Fibroblast of pulmonary artery (primary cell): Measurements from ENCODE around the gene ODAD3.

Experiments
- DNase-seq: peaks from one replicate; pipeline ENCODE4 v3.0.0-alpha.2; 2010; ENCODE audit warnings: low read depth
- H3K4me3 ChIP-seq: replicated peaks from 2 replicates; pipeline ENCODE4 v1.5.1; 2011; ENCODE audit warnings: low read depth, mild to moderate bottlenecking, control low read depth, low read length, moderate library complexity
- TF ChIP-seq, protein P1 (sequence below): IDR thresholded peaks from 2 replicates; pipeline ENCODE4 v1.5.1; 2011; ENCODE audit warnings: mild to moderate bottlenecking, control low read depth, low read length, inconsistent platforms; ENCODE audit errors: missing control alignments

Gene ODAD3

DNA sequence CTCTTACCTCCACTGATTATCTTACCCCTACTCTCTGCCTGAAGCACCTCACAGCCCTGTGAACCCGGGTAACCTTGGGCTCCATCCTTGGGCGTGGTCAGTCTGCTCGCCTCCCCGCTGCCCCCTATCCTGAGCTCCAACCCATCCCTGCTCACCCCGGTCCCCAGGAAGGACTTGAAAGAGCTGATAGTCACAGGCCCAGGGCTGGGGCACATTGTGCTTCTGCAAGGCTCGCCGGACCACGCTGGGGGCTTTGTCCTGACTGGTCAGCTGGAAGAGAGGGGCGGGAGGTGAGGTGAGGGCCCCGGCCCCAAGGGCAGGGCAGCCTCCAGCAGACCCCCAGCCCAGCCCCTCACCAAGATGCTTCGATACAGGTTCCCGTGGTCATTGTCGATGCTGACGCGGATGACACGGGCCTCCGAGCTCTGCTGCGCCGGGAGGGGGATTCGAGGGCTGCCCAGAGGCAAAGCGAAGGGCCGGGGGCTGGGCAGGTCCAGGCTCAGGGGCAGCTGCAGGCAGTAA, 37.8 kb downstream of the ODAD3 start:
- TF ChIP-seq, protein P1, sequence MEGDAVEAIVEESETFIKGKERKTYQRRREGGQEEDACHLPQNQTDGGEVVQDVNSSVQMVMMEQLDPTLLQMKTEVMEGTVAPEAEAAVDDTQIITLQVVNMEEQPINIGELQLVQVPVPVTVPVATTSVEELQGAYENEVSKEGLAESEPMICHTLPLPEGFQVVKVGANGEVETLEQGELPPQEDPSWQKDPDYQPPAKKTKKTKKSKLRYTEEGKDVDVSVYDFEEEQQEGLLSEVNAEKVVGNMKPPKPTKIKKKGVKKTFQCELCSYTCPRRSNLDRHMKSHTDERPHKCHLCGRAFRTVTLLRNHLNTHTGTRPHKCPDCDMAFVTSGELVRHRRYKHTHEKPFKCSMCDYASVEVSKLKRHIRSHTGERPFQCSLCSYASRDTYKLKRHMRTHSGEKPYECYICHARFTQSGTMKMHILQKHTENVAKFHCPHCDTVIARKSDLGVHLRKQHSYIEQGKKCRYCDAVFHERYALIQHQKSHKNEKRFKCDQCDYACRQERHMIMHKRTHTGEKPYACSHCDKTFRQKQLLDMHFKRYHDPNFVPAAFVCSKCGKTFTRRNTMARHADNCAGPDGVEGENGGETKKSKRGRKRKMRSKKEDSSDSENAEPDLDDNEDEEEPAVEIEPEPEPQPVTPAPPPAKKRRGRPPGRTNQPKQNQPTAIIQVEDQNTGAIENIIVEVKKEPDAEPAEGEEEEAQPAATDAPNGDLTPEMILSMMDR: no peak

GRCh38 chr19:11390933-11391680, 43.8 kb downstream of the ODAD3 start:
- DNase-seq: no peak
- H3K4me3 ChIP-seq: no peak overlapping the region
- TF ChIP-seq, protein P1: no peak

More for the DNA sequence above, 37.8 kb downstream of the ODAD3 start:
- DNase-seq: no peak
- no peak overlapping the region for H3K4me3 ChIP-seq

GRCh38 chr19:11390359-11390758, 44.6 kb downstream of the ODAD3 start:
- no peak for DNase-seq
- TF ChIP-seq, protein P1: no peak
- no peak overlapping the region for H3K4me3 ChIP-seq

- no peak overlapping the region for H3K4me3 ChIP-seq
- TF ChIP-seq, protein P1: no peak
- DNase-seq: no peak
Observed at GRCh38 chr19:11387162-11388034, 47.5 kb downstream of the ODAD3 start.

GRCh38 chr19:11384778-11385129, 50.2 kb downstream of the ODAD3 start:
- DNase-seq: no peak
- no peak overlapping the region for H3K4me3 ChIP-seq
- TF ChIP-seq, protein P1: no peak

DNA sequence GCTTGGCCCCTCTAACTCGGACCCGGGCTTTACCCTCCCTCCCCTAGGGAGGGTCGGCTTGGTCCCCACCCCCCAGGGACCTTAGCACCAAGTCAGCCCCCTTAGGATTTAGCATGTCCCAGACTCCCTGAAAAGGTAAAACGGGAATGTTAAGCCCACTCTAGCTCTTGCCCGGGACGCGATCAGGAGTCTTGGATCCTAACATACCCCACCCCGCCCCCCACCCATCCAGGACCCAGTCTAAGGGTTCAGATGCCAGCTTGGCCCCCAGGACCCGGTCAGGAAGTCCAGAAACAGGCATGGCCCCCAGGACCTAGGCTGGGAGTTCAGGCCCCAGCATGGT, 51.2 kb downstream of the ODAD3 start:
- peak overlapping the region; percentile 65 for H3K4me3 ChIP-seq
- TF ChIP-seq, protein P1: no peak

More for the DNA sequence above, 51.2 kb downstream of the ODAD3 start:
- DNase-seq: no peak
